ENCODE data around the gene CCDC88C.

CCDC88C gene

GRCh38 chr14:91348845-91349465 lies 68.7 kb downstream of the CCDC88C start:
- no peak for DNase-seq (ENCODE audit: low read depth)

GRCh38 chr14:91346838-91347173 lies 70.8 kb downstream of the CCDC88C start:
- no peak for DNase-seq (ENCODE audit: low read depth)

- DNase-seq (ENCODE audit: low read depth): no peak
Measured at GRCh38 chr14:91344096-91344495, 73.5 kb downstream of the CCDC88C start.

- no peak for DNase-seq (ENCODE audit: low read depth)
Measured at GRCh38 chr14:91343051-91343450, 74.6 kb downstream of the CCDC88C start.

- DNase-seq (ENCODE audit: low read depth): no peak
Measured at GRCh38 chr14:91342206-91342760, 75.3 kb downstream of the CCDC88C start.

- DNase-seq (ENCODE audit: low read depth): no peak
Measured at GRCh38 chr14:91341751-91342154, 75.9 kb downstream of the CCDC88C start.

GRCh38 chr14:91341334-91341733 lies 76.3 kb downstream of the CCDC88C start:
- no peak for DNase-seq (ENCODE audit: low read depth)

GRCh38 chr14:91339671-91340369 lies 77.8 kb downstream of the CCDC88C start:
- no peak for DNase-seq (ENCODE audit: low read depth)

GRCh38 chr14:91339076-91339475 lies 78.5 kb downstream of the CCDC88C start:
- no peak for DNase-seq (ENCODE audit: low read depth)

GRCh38 chr14:91338379-91338778 lies 79.2 kb downstream of the CCDC88C start:
- DNase-seq (ENCODE audit: low read depth): no peak

GRCh38 chr14:91337699-91338335 lies 79.8 kb downstream of the CCDC88C start:
- DNase-seq (ENCODE audit: low read depth): no peak

- no peak for DNase-seq (ENCODE audit: low read depth)
Measured at GRCh38 chr14:91336093-91336450, 81.5 kb downstream of the CCDC88C start.

GRCh38 chr14:91335191-91336092 lies 82.2 kb downstream of the CCDC88C start:
- DNase-seq (ENCODE audit: low read depth): no peak

- DNase-seq (ENCODE audit: low read depth): no peak
Measured at GRCh38 chr14:91333650-91334039, 84.0 kb downstream of the CCDC88C start.

- no peak for DNase-seq (ENCODE audit: low read depth)
Measured at GRCh38 chr14:91332986-91333649, 84.5 kb downstream of the CCDC88C start.

- DNase-seq (ENCODE audit: low read depth): no peak
Measured at GRCh38 chr14:91332171-91332985, 85.2 kb downstream of the CCDC88C start.

- no peak for DNase-seq (ENCODE audit: low read depth)
Measured at GRCh38 chr14:91331721-91332120, 85.9 kb downstream of the CCDC88C start.

GRCh38 chr14:91330856-91331255 lies 86.8 kb downstream of the CCDC88C start:
- DNase-seq (ENCODE audit: low read depth): no peak

GRCh38 chr14:91330096-91330696 lies 87.4 kb downstream of the CCDC88C start:
- DNase-seq (ENCODE audit: low read depth): no peak

GRCh38 chr14:91329486-91330014 lies 88.1 kb downstream of the CCDC88C start:
- DNase-seq (ENCODE audit: low read depth): no peak

Measured in GM04504 (cell line).